ENCODE results near the gene CCL27. TPM values are rescaled to one million over a fixed set of nuclear protein-coding genes. Genes with fewer than 3 reads are reported as not detected.

CCL27 gene
- total RNA-seq, 2 donors from 2014 or later = not detected

DNA sequence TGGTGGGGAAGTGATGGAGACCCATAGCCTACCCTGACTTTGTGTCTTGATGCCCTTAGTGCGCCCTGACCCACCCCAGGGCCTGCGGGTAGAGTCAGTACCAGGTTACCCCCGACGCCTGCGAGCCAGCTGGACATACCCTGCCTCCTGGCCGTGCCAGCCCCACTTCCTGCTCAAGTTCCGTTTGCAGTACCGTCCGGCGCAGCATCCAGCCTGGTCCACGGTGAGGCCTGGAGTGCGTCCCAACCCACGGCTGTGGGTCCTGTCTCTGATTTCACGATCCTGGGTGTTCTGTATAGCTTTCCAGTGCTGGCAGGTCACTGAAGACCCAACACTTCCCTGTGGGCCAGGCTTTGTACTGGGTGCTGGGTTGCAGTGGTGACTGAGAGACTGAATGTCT lies 4.0 kb downstream of the CCL27 start:
- no peak for ATAC-seq
- no peak for DNase-seq
- intact Hi-C loops (cut with DNase I) = no loop called here
- peaks cover 21% of the 10 kb centered on the region for H3K4me1 ChIP-seq
- WGBS, 2 donors = 82 to 88% methylated on average over 10 to 14 of the region's 14 CpGs
- H3K9me3 ChIP-seq = no peaks in the 10 kb centered on the region
- H3K27me3 ChIP-seq = no peaks in the 10 kb centered on the region
- no peaks in the 10 kb centered on the region for H3K36me3 ChIP-seq (replicated peaks in 1 of 2; ENCODE audit: insufficient read depth in 1 of 2, low read depth in 2 of 2)
- no peak overlapping the region for H3K27ac ChIP-seq
- TF ChIP-seq, protein P1, sequence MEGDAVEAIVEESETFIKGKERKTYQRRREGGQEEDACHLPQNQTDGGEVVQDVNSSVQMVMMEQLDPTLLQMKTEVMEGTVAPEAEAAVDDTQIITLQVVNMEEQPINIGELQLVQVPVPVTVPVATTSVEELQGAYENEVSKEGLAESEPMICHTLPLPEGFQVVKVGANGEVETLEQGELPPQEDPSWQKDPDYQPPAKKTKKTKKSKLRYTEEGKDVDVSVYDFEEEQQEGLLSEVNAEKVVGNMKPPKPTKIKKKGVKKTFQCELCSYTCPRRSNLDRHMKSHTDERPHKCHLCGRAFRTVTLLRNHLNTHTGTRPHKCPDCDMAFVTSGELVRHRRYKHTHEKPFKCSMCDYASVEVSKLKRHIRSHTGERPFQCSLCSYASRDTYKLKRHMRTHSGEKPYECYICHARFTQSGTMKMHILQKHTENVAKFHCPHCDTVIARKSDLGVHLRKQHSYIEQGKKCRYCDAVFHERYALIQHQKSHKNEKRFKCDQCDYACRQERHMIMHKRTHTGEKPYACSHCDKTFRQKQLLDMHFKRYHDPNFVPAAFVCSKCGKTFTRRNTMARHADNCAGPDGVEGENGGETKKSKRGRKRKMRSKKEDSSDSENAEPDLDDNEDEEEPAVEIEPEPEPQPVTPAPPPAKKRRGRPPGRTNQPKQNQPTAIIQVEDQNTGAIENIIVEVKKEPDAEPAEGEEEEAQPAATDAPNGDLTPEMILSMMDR (IDR thresholded peaks at IDR 0.05) = no peak
- no peak for TF ChIP-seq POLR2A (IDR thresholded peaks at IDR 0.05)
- H3K4me3 ChIP-seq = no peak overlapping the region

GRCh38 chr9:34656992-34657391 lies 5.5 kb downstream of the CCL27 start:
- no peaks in the 10 kb centered on the region for H3K36me3 ChIP-seq (replicated peaks in 1 of 2; ENCODE audit: insufficient read depth in 1 of 2, low read depth in 2 of 2)
- no peak for TF ChIP-seq POLR2A (IDR thresholded peaks at IDR 0.05)
- TF ChIP-seq, protein P1 (IDR thresholded peaks at IDR 0.05) = no peak
- no peaks in the 10 kb centered on the region for H3K9me3 ChIP-seq
- H3K4me3 ChIP-seq = no peak overlapping the region
- peaks cover 36% of the 10 kb centered on the region for H3K4me1 ChIP-seq
- H3K27me3 ChIP-seq = no peaks in the 10 kb centered on the region
- 84 to 100% methylated on average over 2 to 5 of the region's 5 CpGs for WGBS, 2 donors
- DNase-seq (no peak), ATAC-seq (no peak)
- intact Hi-C loops (cut with DNase I) = no loop called here
- no peak overlapping the region for H3K27ac ChIP-seq

- TF ChIP-seq, protein P1 (IDR thresholded peaks at IDR 0.05) = no peak
- TF ChIP-seq POLR2A (IDR thresholded peaks at IDR 0.05) = no peak
- Histone ChIP-seq H3K4me1 (peaks cover 49% of the 10 kb centered on the region), H3K36me3 (replicated peaks in 1 of 2; ENCODE audit: insufficient read depth in 1 of 2, low read depth in 2 of 2) (no peaks in the 10 kb centered on the region), H3K27ac (peak overlapping the region in 1 of 4 donors; percentile 47), H3K4me3 (no peak overlapping the region), H3K9me3 (no peaks in the 10 kb centered on the region), H3K27me3 (no peaks in the 10 kb centered on the region)
- intact Hi-C loops (cut with DNase I) = no loop called here
- DNase-seq (no peak), ATAC-seq (no peak)
- 61 to 75% methylated on average over 5 of the region's 5 CpGs for WGBS, 2 donors
Measured at GRCh38 chr9:34655394-34655793, 7.1 kb downstream of the CCL27 start.

- Histone ChIP-seq H3K27ac (peak overlapping the region; percentile 25 to 57 (median 37)), H3K4me1 (peaks cover 49% of the 10 kb centered on the region), H3K27me3 (no peaks in the 10 kb centered on the region), H3K4me3 (no peak overlapping the region), H3K36me3 (replicated peaks in 1 of 2; ENCODE audit: insufficient read depth in 1 of 2, low read depth in 2 of 2) (no peaks in the 10 kb centered on the region), H3K9me3 (no peaks in the 10 kb centered on the region)
- intact Hi-C loops (cut with DNase I) = no loop called here
- TF ChIP-seq, protein P1 (IDR thresholded peaks at IDR 0.05) = no peak
- no peak for TF ChIP-seq POLR2A (IDR thresholded peaks at IDR 0.05)
- peak; percentile 72 to 84 (median 77) for DNase-seq
- WGBS, 2 donors = 16% methylated on average over 7 to 11 of the region's 11 CpGs
- ATAC-seq = peak; percentile 73
Measured at GRCh38 chr9:34654323-34655051, 8.0 kb downstream of the CCL27 start.
